HG03460 (cell line): ENCODE data around the gene GOLGA7B.

Experiments
- ATAC-seq: cut with Tn5 transposase; IDR thresholded peaks from one replicate; pipeline ENCODE4 v1.9.1; 2021; ENCODE audit not compliant: unreplicated experiment

The GOLGA7B gene

GRCh38 chr10:97866524-97867219 lies 17.0 kb downstream of the GOLGA7B start:
- no peak for ATAC-seq

- no peak for ATAC-seq
Observed at GRCh38 chr10:97867220-97867800, 17.7 kb downstream of the GOLGA7B start.

- ATAC-seq = no peak
Observed at GRCh38 chr10:97868134-97868685, 18.6 kb downstream of the GOLGA7B start.

DNA sequence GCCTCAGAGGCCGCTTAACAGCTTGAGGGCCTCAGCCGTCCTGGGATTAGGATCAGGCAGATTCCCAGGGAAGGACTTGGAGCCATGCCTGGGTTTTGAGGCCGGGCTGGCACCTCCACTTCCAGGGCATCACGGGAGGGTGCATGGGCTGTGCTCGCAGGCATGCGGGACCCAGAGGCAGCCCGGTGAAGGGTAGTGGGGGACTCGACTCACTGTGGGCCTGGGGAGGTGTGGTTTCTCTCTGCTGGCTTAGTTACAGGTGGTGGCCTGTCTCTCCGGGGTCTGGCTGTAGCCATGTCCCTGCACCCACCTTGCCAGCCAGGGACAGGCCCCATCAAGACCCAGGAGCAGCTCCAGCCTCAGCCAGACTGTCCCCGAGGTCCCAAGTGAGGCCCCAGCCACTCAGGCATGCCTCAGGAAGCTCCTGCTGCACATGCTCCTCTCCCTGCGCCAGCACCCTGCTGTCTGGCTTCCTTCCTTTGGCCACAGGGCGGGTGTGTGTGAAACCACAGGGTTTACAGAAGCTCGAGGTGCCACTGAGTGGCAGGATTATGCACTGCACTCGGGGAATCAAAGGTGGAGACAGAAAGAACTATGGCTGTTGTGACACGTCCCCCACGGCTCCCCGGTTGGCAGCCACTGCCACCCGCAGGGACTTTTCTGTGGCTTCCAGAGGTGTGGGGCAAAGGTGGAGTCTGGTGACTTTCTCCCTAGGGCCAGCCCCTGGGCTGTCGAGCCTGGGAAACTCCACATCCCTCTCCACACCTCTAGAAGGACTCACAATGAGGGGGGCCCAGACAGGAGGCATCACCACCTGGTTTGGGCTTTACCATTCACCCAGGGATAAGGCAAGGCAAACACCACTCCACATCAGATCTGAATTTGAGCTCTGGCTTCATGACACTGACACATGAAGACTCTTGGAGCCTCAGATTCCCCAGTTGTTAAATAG lies 19.7 kb downstream of the GOLGA7B start:
- peak; percentile 97 for ATAC-seq

DNA sequence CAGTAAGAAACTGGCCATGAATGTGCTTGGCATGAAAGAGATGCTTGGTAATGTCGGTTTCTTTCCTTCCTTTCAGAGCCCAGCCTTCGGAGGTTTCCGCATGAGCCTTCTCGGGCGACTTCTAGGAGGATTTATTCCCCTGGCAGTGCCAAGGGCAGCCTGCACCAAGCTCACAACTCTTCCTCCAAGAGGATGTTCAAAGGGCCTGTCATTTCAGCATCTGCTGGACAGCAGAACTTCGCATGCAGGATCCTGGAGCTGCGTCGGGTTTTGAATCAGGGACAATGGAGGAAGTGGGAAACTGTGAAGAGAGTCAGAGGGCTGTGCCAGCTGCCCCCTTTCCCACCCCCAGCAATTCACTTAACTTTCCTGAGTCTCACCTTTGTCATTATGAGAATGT lies 21.3 kb downstream of the GOLGA7B start:
- ATAC-seq = no peak

- no peak for ATAC-seq
Observed at GRCh38 chr10:97873569-97873968, 23.9 kb downstream of the GOLGA7B start.

- no peak for ATAC-seq
Observed at GRCh38 chr10:97874332-97874731, 24.7 kb downstream of the GOLGA7B start.

GRCh38 chr10:97875391-97875790 lies 25.7 kb downstream of the GOLGA7B start:
- ATAC-seq = no peak

DNA sequence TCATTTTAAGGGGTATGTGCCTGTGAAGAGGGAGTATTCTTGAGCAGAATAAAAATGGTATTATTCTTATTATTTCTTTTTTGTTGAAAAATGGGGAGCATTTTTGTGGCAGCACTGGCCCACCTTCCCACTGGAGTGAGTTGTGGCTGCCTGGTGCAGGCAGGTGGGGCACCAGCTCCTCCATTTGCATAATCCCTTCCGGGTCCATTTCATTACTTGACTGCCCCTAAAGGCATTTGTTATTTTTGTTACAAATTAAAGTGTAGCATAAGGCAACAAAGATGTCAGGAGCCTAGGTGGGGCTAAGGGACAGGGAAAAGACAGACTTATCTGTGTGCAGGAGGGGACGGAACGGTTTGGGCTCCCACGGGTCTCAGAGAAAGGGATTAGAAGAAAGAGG lies 26.8 kb downstream of the GOLGA7B start:
- ATAC-seq = no peak

GRCh38 chr10:97879241-97879640 lies 29.6 kb downstream of the GOLGA7B start:
- no peak for ATAC-seq

DNA sequence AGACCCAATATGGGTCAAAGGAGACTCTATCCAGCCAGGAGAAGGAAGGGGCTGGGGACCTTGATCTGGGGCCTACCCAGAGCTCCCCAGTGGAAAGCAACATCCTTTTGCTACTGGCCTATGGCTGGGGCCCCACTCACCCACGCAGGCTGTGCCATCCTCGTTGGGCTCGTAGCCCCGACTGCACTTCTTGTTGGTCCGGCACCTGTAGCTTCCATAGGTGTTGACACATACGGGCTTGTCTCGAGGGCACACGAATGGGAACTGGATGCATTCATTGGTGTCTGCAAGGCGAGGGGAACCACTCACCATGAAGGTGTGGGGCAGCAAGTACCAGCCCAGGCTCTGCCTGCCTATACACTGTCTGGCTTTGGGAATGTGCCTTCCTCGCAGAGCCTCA lies 30.5 kb downstream of the GOLGA7B start:
- no peak for ATAC-seq

- no peak for ATAC-seq
Observed at GRCh38 chr10:97882142-97883091, 32.8 kb downstream of the GOLGA7B start.

DNA sequence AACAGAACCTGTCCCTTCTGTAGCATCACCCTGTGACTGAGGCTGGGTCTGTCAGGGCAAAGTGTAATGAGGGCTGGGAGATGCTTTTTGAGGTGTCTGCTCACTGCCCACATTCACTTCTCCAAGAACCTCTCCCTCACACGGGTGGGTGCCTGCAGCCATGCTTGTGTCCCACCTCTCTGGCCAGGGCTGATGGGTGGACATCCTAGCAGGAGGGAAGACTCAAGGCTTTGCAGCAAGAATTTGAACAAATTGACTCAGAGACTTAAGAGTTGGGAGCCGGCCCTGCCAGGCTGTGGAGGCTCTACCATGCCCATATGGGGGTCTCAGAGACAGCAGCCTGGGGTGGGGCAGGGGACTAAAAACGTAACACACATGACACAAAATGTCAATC lies 33.4 kb downstream of the GOLGA7B start:
- ATAC-seq = no peak

DNA sequence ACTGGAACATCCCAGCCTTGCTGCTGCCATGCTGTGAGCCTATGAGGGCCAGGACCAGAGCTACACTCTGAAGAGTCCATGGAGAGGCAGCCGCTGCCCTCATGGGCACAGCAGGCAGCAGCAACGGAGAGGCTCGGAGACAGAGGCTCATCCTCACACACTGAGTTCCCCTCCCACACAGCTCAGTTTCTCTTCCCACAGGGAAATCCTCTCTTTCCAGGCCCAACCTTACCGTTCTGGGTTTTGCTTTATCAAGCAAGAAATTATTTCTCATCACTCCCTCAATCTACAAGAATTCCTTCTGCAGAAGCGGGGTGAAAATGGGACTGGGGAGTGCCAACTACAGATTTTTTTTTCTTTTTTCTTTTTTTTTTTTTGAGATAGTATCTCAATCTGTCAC lies 36.6 kb downstream of the GOLGA7B start:
- no peak for ATAC-seq

DNA sequence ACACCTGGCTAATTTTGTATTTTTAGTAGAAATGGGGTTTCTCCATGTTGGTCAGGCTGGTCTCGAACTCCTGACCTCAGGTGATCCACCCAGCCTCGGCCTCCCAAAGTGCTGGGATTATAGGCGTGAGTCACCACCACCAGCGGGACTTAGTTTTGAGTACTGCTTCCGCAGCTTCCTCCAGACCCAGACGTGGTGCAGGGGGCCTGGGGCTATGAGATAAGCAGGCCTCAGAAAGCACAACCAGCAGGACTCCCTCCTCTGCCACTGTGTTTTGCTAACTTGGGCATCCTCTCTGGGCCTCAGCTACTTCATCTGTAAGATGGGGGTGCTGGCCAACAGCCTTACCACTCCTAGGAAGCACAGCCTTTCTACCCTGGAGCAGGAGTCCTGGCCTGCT lies 37.8 kb downstream of the GOLGA7B start:
- ATAC-seq = no peak

DNA sequence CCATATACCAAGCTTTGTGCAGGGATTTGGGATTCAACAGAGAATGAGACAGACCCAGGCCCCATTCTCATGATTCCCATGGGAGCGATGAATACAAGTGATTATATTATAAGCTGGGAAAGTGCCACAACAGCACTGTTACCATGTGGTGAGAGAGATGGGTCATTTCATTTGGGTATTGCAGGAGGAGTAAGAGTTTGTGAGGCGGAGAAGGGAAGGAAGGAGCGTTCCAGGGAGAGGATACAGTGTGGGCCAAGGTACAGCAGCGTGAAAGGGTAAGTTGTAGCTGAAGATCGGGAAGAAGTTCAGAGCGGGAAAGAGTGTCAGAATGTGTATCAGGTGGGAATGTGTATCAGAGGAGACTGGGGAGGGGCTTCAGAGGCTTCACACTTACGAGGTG lies 38.5 kb downstream of the GOLGA7B start:
- no peak for ATAC-seq

DNA sequence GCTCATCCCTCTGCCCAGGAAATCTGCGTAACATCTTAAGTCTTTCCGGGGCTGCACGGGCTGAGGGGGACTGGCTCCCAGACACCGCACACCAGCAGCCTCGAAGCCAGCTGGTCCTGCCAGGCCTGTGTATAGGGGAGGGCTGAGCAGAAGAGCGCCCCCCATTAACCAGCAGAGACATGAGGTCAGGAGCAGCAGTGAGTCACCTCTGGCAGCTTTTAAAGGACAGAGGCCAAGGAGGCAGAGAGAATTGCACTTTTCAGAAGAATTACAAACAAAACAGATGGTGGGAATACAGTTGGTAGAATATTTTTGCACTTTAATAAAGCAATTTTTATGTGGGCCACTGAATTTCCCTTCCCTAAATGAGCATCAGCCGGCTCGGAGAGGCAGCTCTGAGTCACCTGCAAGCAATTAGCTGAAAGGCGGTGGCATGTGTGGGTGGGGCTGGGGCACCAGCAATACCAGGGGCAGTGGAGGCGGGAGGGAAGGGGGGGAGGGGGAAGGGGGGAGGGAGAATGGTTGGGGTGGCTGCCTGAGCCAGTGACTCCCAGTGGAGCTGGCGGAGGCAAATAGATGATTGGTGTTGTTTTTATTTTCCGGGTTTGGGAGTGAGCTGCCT lies 39.1 kb downstream of the GOLGA7B start:
- no peak for ATAC-seq

GRCh38 chr10:97889461-97890265 lies 40.0 kb downstream of the GOLGA7B start:
- ATAC-seq = no peak

DNA sequence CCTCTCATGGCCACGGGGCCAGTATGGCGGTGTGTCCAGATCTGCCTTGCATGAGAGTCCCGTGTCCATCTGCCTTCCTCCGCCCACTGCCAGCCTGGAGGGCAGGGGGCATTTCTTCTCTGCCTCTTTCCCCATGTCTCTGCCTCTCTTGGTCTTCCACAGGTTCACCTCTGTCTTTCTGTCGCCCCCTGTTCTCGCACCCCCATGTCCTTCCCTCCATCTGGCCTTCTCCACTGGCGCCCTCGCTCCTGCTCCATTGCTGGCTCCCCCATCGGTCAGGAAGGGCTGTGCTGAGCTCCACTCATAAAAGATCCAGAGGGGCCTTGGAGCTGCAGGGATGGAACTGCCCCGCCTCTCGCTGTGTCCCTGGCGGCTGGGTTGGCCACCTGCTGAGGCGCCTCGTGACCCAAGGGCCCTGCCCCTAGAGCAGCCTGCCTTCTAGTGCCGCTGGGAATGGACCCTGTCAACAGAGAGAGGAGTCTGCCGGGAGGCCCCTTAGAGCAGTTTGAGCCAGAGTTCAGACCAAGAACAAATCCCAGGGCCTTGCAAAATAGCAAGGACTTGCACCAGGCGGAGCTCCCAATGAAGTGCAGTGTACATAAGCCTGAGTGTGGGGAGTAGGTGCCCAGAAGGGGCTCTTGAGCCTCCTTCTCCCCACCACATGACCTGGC lies 42.0 kb downstream of the GOLGA7B start:
- ATAC-seq = no peak
